Measurements from ENCODE around the gene SDK2. TPM values are rescaled to one million over a fixed set of nuclear protein-coding genes. Genes with fewer than 3 reads are reported as not detected.

The SDK2 gene
- total RNA-seq, 1 donor from 2014 or later: 0.18 TPM

DNA sequence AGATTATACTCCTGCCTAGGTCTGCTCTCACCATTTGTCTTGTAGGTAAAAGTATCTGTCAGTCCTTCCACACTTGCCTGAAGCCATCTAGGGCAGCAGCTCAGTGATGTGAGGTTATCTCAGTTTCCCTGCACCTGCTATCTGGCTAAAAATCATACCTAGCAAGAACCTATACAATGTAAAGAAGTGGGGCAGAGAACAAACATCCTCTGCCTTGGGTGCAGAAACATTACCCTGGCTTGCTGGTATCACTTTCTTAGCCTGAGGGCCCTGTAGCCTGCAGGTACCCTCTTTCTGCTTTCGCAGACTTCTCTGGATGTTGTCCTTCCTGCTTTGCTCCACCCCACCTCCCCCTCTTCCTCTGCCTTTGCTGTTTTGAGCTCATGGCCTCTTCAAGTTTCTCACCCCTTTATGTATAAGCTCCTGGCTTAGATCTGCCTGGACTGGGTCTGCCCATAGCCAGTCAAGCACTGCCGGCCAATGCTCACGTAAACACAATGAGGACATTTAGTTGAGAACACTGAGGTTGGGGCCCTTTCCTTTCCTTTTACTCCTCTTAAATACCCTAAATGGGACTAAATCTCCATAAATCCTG, 8.7 kb upstream of the SDK2 start:
- no peak for DNase-seq (ENCODE audit: extremely low read depth, low read depth, low spot score)

DNA sequence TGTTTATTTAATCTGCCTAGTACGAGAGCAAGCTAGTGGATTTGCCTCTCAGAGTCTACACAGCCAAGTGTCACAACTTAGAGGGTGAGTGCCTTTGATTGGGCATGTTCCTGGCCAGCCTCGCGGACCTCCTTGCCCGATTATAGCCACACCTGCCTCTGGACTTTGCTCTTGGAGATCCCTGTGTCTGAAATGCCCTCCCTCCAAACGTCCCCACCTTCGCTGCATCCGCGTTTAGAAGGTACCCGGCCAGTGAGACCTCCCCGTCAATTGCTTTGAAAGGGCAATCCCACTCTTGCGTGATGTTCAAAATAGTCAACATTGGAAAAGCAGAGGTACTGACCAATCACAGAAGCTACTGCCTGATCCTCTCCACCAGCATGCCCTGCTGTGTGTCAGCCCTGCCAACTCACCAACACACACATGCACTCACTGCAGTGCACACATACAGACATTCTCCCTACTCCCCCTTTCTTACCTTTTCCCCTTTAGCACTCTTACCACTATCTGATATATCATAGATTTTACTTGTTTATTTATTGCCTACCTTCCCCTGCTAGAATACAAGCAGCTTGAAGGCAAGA, 6.5 kb upstream of the SDK2 start:
- DNase-seq (ENCODE audit: extremely low read depth, low read depth, low spot score): no peak

DNA sequence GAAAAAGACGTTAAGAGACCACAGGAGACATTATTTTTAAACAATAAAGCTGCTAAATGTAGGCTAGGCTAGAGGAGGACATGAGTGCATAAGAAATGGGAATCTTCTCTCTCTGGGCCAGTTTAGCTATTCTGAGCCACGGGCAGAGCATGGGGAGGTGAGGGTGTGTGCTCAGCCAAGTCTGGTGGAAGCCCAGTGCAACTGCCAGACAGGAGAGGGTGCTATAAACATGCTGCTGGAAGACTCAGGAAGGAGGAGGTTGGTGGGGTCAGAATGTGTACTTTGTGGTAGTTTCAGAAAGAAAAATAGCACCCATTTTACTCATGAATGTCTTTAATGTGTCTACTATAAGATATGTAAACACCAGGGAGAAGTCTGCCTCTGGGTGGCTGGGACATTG, 5.9 kb upstream of the SDK2 start:
- DNase-seq (ENCODE audit: extremely low read depth, low read depth, low spot score): no peak

DNA sequence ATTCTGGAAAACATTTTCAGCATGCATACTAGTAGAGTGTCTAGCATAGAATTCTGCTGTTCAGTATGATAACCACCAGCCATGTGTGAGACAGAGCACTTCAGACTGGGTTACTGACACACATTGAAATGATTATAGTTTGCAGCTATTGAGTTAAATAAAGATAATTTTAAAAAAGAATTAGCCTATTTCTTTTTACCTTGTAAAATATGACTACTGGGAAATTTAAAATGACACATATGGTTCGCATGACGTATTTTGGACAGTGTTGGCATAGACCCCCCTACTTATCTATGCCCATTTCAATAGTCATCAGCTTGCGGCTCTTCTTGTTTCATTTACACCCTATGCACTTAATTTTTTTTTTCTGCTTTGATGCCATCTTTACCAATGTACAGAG, 4.7 kb upstream of the SDK2 start:
- no peak for DNase-seq (ENCODE audit: extremely low read depth, low read depth, low spot score)

DNA sequence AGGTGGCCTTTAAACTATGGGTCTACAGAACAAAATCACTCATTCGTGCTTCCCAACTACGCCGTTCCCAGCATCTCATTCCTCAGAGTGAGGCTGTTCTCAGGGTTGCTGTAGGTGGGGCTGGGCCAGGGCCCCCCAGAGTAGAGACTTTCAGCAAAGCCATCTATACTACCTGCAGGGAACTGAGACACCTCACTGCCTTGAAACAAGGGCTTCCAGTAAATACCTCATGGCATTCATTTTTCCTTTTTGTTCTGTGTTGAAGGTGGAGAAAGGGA, 4.2 kb upstream of the SDK2 start:
- DNase-seq (ENCODE audit: extremely low read depth, low read depth, low spot score): no peak

DNA sequence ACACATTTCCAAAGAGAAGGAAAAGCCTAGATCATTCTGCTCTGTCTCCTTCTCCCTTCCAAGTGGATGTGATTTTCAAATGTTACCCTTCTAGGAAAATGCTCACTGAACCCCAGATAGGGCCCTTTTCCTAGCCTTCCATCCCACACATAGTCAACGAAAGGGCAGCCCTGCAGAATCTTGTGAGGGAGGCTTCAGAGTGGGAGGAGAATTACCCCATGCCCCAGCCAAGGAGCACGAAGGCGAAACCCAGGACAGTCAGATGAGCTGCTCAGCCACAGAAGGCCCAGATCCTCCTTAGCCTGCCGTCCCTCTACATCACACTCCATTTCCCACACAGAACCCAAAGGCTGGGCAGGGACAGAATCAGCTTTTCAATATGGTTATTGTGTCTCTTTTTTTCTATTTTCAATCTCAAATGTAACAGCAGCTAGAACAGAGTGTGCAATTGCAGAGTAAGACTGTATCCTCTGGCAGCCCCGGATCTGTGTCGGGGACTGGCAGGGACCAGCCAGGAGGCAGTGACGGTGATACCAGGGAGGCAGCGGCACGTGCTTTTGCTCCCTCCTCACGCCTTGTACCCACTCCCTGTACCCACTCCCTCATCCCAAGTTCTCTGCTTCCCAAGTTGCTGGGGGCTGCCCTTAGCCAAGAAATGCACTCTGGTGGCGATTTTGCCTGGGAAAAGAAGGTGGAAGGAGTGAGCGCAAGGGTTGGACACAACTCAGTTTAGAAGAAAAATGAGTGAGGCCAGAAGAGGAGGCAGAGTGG, 3.7 kb upstream of the SDK2 start:
- no peak for DNase-seq (ENCODE audit: extremely low read depth, low read depth, low spot score)

DNA sequence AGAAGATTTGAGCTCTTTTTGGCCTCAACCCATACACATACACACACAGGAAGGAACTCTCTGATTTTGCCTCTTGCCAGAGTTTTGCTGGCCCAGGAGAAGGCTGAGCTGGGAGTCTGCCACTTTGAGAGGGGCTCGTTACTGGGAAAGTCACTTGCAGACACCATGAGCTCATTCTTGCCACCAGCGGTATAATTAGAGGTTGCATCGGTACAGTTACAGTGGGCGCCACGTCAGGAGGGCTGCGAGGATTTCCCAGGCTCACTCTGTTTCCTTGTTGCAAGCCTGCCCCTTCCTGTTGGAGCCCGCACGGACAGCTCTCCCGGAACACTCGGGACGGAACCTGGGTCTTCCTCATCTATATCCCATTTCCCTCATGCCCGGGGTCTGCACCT, 3.1 kb upstream of the SDK2 start:
- no peak for DNase-seq (ENCODE audit: extremely low read depth, low read depth, low spot score)

DNA sequence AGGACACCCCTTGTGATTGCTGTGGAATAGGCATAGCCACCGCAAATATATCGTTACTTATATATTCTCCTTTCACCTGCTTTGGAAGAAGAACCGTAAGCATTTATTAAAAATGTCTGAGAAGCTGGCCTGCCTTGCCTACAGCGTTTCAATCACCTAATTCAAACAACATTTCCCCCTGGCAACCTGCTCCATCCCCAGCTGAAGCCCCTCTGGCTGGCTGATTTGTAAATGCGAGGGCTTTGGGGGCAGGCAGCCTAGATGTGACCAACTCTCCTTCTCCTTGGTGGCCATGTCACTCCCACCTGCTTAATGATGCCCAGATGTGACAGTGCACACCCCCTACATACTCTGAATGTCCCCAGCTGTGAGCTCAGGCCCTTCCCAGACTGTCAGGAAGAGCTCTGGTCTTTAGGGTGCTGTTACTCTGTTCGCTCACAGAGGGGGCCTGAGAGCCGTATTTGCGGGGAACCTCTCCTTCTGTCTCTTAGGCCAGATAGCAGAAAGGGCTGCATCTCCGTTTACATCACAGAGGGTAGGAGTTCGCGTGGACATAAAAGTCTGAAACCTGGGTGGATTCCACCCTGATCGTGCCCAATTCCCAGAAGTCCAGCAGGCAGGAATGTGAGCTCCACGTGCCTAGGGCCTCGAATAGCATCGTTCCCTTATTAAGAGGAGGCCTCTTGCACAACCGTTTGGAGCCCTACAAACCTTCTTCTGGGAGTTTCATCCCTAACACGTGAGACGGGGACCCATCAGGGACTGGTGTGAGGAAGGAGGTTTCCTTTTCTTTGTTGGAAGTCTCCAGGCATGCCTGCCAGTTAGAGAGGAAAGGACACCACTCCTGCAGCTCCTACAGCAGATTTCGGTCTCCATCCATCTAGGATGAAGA, 2.4 kb upstream of the SDK2 start:
- no peak for DNase-seq (ENCODE audit: extremely low read depth, low read depth, low spot score)

DNA sequence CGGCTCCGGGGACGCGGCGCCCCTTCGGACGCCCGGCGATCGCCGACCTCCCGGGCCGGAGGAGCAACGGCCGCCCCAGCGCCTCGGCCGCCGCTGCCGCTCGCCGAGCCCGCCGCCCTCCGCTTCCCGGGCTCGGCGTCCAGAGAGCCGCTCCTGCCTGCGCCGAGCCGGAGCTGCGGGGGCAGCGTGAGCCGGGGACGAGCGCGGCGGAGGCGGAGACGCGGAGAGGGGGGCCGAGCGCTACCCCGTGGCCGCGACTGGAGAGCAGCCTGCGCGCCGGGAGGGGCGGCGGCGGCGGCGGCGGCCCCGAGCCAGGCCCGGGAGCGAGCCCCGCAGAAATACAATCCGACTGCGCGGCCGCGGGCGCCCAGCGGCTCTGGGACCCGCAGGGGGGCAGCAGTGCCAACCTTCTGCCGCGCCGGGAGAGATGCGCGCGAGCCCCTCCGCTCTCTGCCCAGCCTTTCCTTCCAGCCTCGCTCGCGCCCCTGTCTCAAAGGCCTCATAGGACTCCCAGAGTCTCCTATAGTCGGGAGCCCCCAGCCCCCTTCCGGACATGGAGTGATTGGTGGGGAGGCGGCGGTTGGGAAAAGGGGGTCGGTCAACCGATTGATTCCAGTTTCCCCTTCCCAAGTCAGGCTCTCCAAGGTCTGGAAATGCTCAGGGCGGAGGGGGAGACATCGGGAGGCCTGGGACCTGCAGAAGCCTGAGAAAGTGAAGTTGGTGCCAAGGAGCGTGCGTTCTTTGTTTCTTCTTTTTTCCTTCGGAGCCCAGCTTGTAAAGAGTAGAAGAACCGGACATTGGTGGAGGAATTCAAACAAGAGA, 1.0 kb upstream of the SDK2 start:
- DNase-seq (ENCODE audit: extremely low read depth, low read depth, low spot score): no peak

DNA sequence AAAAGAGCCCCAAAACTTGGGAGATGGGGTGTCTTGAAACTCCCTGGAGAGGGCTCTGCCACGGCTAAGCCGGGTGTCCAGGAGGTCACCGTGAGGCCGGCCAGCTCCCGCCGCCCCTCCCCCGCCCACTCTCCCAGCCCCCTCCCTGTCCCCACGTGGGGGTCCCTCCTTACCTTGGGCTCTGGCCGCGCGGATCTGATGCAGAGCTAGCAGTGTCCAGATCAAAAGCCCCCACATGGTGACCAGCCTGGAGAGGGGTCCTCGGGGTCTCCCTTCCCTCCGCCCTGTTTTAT, 447 bp downstream of the SDK2 start:
- no peak for DNase-seq (ENCODE audit: extremely low read depth, low read depth, low spot score)

DNA sequence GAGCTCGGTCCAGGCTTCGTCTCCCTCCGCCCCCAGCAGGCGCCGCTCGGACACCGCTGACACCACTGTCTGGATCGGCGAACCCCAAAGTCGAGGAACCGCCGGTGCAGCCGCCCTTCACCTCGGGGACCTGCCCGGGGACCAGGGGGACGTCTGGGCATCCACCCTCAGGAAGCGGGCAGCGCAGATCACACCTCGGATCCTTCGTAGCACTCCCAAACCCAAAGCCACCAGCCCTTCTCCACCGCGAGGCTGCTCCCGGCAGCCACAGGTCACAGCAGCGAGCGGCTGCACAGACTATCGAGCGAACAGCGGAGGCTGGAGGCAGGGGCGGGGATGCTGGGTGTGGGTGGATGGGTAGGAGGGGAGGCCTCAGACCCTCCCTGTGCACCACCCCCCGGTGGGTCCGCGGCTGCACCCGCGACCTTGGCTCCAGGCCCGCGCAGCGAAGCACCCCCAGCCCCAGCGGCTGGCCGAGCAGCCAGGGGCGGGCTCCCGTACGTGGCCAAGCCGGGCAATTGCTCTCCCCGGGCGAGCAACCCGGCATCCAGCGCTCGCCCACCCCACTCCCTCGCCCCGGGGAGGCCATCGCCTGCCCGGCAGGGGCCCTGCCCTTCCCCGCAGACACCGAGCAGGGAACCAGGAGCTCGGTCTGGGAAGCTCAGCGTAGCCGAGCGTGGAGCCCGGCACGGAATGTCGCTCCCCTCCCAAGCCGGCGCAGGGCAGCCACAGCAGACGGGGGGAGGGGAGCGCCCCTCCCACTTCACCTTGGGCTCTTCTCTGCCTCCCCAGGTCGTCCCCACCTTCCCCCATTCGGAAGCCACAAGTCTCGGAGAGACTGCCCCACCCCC, 1.0 kb downstream of the SDK2 start:
- no peak for DNase-seq (ENCODE audit: extremely low read depth, low read depth, low spot score)

DNA sequence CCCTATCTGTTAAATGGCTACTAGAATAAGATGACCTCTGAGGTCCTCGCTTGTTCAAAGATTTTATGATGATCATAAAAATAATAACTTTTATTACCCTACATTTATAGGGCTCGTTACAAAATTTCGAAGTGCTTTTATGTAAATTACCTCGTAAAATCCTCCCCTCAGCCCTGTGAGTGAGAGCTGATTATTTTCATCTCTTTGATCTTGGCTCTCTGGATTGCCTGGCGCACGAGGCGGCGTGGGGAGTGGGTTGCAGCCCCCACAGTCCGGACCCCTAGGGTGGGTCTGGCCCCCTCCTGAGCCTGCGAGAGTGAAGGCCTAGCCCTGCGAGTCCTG, 1.6 kb downstream of the SDK2 start:
- no peak for DNase-seq (ENCODE audit: extremely low read depth, low read depth, low spot score)

DNA sequence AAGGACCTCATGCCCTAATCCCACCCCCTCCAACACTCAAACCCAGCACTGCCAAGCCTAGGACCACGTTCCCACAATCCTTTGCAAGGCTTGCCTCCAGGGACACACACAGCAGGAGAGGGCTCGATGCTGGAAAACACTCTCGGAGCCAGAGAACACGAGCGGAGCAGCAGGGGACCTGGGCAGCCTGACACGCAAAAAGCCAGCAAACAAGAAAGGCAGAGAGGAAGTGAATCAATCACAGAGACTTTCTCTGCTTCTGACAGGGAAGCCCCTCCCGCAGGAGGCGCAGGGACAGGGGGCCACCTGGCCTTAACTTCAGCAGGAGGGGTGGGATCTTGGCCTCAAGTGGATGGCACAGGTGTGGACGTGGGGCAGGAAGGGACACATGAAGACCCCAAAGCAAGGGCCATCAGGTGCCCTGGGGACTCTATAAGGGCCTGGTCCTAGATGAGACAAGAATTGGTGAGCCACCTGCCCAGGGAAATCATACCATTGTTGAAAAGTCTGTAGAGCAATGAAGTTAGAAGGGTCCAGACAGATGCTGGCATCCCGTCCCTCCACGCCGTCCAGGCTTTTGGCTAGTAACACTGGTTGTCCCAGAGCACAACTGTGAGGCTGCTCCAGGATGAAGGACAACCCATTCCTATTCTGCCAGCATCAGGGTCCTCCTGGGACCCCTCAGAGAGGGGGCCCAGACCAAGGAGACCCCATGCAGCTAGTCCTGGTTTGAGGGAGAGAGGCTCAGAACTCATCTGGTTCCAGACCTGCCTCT, 2.2 kb downstream of the SDK2 start:
- no peak for DNase-seq (ENCODE audit: extremely low read depth, low read depth, low spot score)

DNA sequence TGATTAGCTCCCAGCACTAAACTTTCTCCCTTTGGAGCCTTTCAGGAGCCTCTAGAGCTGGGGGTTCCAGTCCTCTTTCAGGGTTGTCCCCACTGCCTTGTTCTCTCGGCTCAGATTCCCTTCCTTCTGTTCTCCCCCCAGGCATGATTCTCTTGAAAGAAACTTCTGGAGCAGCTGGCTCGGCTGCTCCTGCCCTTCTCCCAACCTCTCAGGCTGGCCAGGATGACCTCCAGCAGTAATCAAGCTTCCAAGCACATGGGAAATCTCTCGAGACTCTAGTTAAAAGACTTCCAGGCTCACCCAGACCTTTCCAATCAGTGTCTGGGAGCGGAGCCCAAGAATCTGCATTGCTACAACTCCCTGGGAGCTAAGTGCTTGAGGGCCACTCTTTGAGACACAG, 3.6 kb downstream of the SDK2 start:
- no peak for DNase-seq (ENCODE audit: extremely low read depth, low read depth, low spot score)

DNA sequence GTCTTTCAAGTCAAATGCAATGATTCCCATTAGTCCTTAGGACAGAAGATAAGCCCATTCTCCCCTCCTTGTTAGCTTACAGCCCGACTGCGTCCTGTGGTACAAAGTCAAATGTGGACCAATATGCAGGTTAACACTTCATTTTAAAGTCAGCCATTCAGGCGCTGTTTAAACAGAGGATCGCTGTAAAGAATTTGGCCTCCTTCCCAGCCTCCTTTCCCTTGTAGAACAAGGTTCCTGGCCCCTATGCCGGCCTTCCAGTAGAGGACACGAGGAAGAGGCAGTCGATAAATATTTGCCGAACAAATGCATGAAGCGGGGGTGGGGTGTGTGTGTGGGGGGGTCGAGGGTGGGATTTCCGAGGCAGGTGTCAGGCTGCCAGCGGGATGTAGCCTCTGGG, 4.3 kb downstream of the SDK2 start:
- DNase-seq (ENCODE audit: extremely low read depth, low read depth, low spot score): no peak

DNA sequence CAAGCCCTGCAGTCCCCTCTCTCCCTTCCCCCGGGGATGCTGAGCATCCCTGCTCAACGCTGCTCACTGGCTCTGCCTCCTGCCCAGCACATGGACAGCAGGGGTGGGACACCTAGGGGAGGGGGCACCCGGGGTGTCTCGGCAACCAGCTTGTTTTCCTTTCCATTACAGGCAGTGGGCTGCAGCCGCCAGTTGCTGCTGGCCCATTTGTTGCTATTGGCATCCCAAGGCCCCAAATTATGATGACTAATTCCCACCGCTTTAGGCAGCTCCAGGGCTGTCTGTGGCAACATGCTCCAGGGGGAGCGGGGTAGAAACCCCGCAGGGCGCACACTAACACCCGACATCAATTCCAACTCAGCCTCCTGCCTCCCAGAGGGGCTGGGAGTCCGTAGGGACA, 4.9 kb downstream of the SDK2 start:
- DNase-seq (ENCODE audit: extremely low read depth, low read depth, low spot score): no peak

DNA sequence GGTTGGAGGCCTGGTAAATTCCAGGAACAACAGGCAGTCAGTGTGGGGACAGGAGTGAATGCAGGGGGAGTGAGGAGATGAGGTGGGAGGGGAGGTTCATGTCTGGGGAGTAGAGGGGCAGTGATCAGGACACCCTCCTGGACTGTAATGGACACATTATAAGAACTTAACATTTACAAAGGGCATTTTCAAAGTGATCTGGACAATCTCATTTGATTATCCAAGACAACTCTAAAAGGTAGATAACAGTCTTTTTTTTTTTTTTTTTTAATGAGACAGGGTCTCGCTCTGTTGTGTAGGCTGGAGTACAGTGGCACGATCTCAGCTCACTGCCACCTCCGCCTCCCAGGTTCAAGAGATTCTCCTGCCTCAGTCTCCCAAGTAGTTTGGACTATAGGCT, 5.7 kb downstream of the SDK2 start:
- DNase-seq (ENCODE audit: extremely low read depth, low read depth, low spot score): no peak

DNA sequence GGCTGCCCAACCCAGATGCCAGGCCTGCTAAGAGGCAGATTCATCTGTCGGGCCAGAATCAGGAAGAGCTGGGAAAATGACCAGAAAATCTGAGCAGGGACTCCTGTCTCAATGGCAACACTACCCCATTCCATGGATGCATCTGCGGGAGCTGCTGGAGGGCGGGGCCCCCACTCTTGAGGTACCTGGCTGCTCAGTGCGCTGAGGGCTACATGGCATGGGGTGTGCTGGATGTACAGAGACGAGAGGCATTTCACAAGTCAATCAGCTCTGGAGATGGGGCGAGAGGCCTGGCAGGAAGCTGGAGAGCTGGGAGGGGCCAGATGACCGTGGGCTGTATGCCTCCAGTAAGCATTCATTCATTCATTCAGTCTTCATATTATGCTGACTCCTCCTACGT, 6.4 kb downstream of the SDK2 start:
- DNase-seq (ENCODE audit: extremely low read depth, low read depth, low spot score): no peak

DNA sequence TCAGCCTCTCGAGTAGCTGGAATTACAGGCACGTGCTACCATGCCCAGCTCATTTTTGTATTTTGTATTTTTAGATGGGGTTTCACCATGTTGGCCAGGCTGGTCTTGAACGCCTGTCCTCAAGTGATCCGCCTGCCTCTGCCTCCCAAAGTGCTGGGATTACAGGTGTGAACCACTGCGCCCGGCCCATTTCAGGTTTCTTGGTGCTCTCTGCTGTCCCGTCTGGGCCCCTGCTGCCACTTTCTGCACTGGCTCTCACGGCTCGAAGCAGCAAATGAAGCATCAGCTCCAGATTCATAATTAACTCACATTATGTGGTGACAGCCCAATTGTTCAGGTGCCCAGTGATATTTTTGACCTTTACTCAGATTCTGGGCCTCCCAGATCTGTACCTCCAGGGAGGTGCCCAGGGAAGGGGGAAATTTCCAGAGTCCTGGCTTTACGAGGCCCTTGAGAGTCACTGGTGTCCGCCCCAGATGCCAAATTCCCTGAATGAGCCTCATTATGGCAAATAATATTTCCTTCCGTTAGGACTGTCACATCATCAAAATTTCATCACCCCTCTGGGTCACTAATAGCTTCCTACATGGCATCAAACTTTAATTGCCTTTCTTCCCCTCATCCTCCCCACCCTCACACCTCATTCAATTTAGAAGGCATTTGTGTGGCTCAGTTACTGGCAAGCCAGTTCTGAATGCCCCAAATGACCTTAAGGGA, 9.0 kb downstream of the SDK2 start:
- DNase-seq (ENCODE audit: extremely low read depth, low read depth, low spot score): no peak

Measured in glomerular endothelial cell (primary cell).